Neural cell (in vitro differentiated cells): ENCODE measurements around the gene WRNIP1.

ENCODE experiments used
- EP300 ChIP-seq: fragments of 450-650 bp; conservative IDR thresholded peaks from 2 replicates; pipeline ENCODE4 v1.6.1; 2014; ENCODE audit warnings: antibody characterized with exemption, mild to moderate bottlenecking, moderate library complexity; ENCODE audit not compliant: poor library complexity, severe bottlenecking
- MXI1 ChIP-seq: fragments of 450-650 bp; conservative IDR thresholded peaks from 2 replicates; pipeline ENCODE4 v1.6.1; 2014; ENCODE audit warnings: antibody characterized with exemption, mild to moderate bottlenecking; ENCODE audit not compliant: poor library complexity, severe bottlenecking
- TF ChIP-seq, protein P1 (sequence below): fragments of 450-650 bp; IDR thresholded peaks from 2 replicates; pipeline ENCODE4 v1.5.1; 2014; ENCODE audit warnings: antibody characterized with exemption, mild to moderate bottlenecking, moderate library complexity; ENCODE audit not compliant: poor library complexity, severe bottlenecking

DNA sequence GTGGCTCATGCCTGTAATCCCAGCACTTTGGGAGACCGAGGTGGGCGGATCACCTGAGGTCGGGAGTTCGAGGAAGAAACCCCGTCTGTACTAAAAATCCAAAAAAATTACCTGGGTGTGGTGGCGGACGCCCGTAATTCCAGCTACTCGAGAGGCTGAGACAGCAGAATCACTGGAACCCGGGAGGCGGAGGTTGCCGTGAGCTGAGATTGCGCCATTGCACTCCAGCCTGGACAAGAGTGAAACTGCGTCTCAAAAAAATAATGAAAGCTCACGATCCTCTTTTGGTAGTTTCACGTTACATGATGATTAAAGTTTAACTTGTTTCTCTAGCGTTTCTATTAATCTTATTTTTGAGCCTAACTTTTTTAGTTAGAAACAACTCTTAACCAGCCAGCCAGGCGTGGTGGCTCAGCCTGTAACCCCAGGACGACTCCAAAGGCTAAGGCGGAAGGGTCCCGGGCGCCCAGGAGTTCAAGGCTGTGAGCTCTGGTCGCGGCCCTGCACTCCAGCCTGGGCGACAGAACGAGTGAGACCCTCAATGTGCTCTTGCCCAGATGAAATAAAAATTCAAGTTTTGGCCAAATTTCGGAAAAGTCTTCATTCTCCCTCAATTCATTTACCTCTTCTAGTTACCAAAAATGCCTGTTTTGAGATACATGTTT, 1.2 kb upstream of the WRNIP1 start:
- TF ChIP-seq EP300 (no peak), MXI1 (no peak)
- TF ChIP-seq, protein P1, sequence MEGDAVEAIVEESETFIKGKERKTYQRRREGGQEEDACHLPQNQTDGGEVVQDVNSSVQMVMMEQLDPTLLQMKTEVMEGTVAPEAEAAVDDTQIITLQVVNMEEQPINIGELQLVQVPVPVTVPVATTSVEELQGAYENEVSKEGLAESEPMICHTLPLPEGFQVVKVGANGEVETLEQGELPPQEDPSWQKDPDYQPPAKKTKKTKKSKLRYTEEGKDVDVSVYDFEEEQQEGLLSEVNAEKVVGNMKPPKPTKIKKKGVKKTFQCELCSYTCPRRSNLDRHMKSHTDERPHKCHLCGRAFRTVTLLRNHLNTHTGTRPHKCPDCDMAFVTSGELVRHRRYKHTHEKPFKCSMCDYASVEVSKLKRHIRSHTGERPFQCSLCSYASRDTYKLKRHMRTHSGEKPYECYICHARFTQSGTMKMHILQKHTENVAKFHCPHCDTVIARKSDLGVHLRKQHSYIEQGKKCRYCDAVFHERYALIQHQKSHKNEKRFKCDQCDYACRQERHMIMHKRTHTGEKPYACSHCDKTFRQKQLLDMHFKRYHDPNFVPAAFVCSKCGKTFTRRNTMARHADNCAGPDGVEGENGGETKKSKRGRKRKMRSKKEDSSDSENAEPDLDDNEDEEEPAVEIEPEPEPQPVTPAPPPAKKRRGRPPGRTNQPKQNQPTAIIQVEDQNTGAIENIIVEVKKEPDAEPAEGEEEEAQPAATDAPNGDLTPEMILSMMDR: no peak
